Measurements from ENCODE around the gene RBM41. TPM values are rescaled to one million over a fixed set of nuclear protein-coding genes. Genes with fewer than 3 reads are reported as not detected.

Gene RBM41
- total RNA-seq, 2 donors from 2014 or later = 10.1 to 11.2 TPM

GRCh38 chrX:107135049-107135964, 16.7 kb upstream of the RBM41 start:
- H3K27ac ChIP-seq = no peak overlapping the region
- intact Hi-C loops (cut with DNase I) = no loop called here
- ATAC-seq = no peak
- H3K4me1 ChIP-seq = no peaks in the 10 kb centered on the region
- no peak overlapping the region for H3K4me3 ChIP-seq
- no peaks in the 10 kb centered on the region for H3K36me3 ChIP-seq (replicated peaks in 1 of 2; ENCODE audit: insufficient read depth in 1 of 2, low read depth in 2 of 2)
- H3K9me3 ChIP-seq = no peaks in the 10 kb centered on the region
- no peaks in the 10 kb centered on the region for H3K27me3 ChIP-seq
- WGBS, 2 donors = 47 to 48% methylated on average over 5 of the region's 5 CpGs
- no peak for DNase-seq
- TF ChIP-seq CTCF (IDR thresholded peaks at IDR 0.05) (no peak), POLR2A (IDR thresholded peaks at IDR 0.05) (no peak)

- Histone ChIP-seq H3K27ac (no peak overlapping the region), H3K36me3 (replicated peaks in 1 of 2; ENCODE audit: insufficient read depth in 1 of 2, low read depth in 2 of 2) (no peaks in the 10 kb centered on the region), H3K4me3 (no peak overlapping the region), H3K9me3 (no peaks in the 10 kb centered on the region), H3K27me3 (no peaks in the 10 kb centered on the region), H3K4me1 (no peaks in the 10 kb centered on the region)
- DNase-seq (no peak), ATAC-seq (no peak)
- no peak for TF ChIP-seq POLR2A (IDR thresholded peaks at IDR 0.05)
- no peak for TF ChIP-seq CTCF (IDR thresholded peaks at IDR 0.05)
- intact Hi-C loops (cut with DNase I) = no loop called here
These were observed 5.1 kb upstream of the RBM41 start for GRCh38 chrX:107123750-107124149.

GRCh38 chrX:107119283-107119682, 661 bp upstream of the RBM41 start:
- no peak for DNase-seq
- 95 to 100% methylated on average over 1 of the region's 1 CpG for WGBS, 2 donors
- Histone ChIP-seq H3K27me3 (no peaks in the 10 kb centered on the region), H3K36me3 (replicated peaks in 1 of 2; ENCODE audit: insufficient read depth in 1 of 2, low read depth in 2 of 2) (peaks cover 0 to 4% of the 10 kb centered on the region in 2 donors), H3K27ac (peak overlapping the region in 1 of 4 donors; percentile 74), H3K4me3 (no peak overlapping the region), H3K9me3 (no peaks in the 10 kb centered on the region), H3K4me1 (peaks cover 7% of the 10 kb centered on the region)
- no peak for TF ChIP-seq CTCF (IDR thresholded peaks at IDR 0.05)
- TF ChIP-seq POLR2A (IDR thresholded peaks at IDR 0.05) = no peak
- intact Hi-C loops (cut with DNase I) = no loop called here
- ATAC-seq = no peak

- Histone ChIP-seq H3K27me3 (no peaks in the 10 kb centered on the region), H3K9me3 (no peaks in the 10 kb centered on the region), H3K27ac (peak overlapping the region in 2 of 4 donors; percentile 55 to 74), H3K4me1 (peaks cover 7% of the 10 kb centered on the region), H3K36me3 (replicated peaks in 1 of 2; ENCODE audit: insufficient read depth in 1 of 2, low read depth in 2 of 2) (peaks cover 0 to 4% of the 10 kb centered on the region in 2 donors), H3K4me3 (peak overlapping the region; percentile 12 to 50)
- ATAC-seq (peak; percentile 10), DNase-seq (no peak)
- no peak for TF ChIP-seq CTCF (IDR thresholded peaks at IDR 0.05)
- TF ChIP-seq POLR2A (IDR thresholded peaks at IDR 0.05) = no peak
- intact Hi-C loops (cut with DNase I) = no loop called here
- 0 to 6% methylated on average over 2 to 8 of the region's 8 CpGs for WGBS, 2 donors
These were observed 665 bp downstream of the RBM41 start for GRCh38 chrX:107117993-107118321.

GRCh38 chrX:107107459-107107858, 11.2 kb downstream of the RBM41 start:
- no peak overlapping the region for H3K4me3 ChIP-seq
- H3K27ac ChIP-seq = no peak overlapping the region
- intact Hi-C loops (cut with DNase I) = no loop called here
- ATAC-seq (no peak), DNase-seq (no peak)
- H3K36me3 ChIP-seq (replicated peaks in 1 of 2; ENCODE audit: insufficient read depth in 1 of 2, low read depth in 2 of 2) = no peaks in the 10 kb centered on the region
- no peak for TF ChIP-seq CTCF (IDR thresholded peaks at IDR 0.05)
- TF ChIP-seq POLR2A (IDR thresholded peaks at IDR 0.05) = no peak
- H3K4me1 ChIP-seq = no peaks in the 10 kb centered on the region
- H3K27me3 ChIP-seq = no peaks in the 10 kb centered on the region
- no peaks in the 10 kb centered on the region for H3K9me3 ChIP-seq
- 86 to 100% methylated on average over 1 of the region's 1 CpG for WGBS, 2 donors
